NCI-H345 treated with DMSO at 0.1 percent for 48 hours (cell line): ENCODE data around the gene HOXC11.

Experiments used
- DNase-seq: peaks from one replicate; lab custom pipeline; 2025; ENCODE audit not compliant: unreplicated experiment; lab: John Stamatoyannopoulos, UW

HOXC11 gene

DNA sequence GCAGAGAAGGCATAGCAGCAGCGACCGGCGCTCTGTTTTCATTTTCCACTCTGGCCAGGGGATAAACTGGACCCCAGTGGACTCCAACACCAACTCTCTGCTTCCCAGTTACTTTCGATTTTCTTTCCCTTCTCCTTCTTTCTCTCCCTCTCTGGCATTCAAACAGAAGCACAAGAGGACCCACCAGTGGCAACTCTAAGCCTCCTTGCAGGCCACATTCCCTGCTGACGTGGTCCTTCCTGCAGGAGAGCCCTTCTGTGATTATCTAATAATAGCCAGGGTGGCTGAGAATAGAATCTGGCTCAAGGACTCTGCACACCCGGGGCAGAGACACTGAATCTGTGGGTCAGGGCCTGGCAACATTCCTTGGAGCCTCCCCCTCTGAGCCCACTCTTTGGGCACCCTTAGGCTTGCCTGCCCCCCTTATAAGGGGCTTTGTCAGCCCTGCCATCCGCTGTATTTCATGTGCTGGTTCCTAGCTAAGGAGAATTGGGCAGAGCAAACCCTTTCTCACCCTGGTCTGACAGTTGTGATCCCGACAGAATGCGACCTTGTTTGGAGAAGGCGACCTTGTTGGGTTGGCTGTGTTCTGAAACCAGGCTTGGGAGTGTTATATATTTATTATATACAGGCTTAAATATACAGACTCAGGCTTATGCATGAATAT is 47.1 kb downstream of the HOXC11 start:
- no peak for DNase-seq

DNA sequence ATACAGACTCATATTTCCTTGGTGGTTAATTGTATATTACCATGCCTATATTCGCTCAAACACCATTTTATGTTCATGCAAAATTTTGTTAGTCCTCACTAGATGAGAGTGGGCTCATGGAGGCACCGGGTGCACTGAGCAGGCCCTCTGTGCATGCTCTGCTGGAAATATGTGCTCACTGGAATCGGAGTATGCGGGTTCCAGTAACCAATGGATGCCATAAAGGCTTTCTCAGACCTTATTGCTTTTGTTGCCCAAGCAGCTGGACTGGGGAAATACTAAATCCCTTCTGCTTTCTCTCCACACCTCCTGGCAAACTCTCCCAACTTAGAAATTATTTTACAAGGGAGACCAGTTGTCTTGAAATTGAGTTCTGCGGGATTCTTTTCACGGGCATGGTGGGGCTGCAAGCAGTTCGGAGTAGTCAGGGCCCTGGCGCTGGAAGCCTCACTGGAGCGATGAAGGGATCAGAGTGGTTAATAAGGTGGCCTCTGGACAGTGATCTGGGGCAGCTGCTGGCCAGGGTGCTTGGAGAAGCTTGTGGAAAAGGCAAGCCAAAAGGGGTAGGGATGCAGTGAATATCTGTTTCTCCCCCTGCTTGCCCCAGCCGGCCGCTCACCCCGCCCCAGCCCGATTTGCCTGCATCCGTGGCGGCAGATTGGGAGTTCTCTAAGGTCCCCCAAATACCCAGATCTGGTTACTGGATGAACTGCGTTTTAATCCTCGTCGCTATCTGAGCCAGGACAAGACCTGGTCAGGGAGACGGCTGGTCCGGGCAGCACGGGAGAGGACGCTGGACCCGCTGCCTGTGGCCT is 47.9 kb downstream of the HOXC11 start:
- DNase-seq, result no peak

DNA sequence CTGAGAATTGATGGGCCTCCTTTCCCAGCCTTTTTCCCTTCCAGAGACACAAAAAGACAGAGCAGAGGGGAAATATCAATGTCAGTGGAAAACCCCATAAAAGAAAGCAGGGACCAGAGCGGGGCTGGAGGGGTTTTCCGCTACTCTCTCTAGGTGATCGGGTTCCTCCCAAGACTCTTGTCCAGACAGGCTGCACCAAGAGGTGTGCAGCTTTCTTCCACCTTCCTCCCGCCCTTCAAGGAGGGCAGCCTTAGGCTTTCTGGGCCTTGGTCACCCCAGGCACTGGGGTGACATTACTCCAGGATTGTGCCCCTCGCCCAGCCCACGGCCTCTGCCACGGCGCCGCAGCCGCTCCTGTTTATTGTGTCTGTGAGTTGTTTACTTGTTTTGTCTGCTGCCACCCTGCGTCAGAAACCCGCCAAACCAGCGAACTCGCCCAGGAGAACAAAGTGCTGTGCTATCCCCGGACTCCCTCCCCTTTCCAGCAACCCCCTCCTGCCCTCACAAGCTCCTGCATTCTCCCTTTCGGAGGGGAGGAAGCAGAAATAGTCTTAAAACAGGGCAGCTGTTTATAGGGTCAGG is 48.6 kb downstream of the HOXC11 start:
- DNase-seq, result no peak

DNA sequence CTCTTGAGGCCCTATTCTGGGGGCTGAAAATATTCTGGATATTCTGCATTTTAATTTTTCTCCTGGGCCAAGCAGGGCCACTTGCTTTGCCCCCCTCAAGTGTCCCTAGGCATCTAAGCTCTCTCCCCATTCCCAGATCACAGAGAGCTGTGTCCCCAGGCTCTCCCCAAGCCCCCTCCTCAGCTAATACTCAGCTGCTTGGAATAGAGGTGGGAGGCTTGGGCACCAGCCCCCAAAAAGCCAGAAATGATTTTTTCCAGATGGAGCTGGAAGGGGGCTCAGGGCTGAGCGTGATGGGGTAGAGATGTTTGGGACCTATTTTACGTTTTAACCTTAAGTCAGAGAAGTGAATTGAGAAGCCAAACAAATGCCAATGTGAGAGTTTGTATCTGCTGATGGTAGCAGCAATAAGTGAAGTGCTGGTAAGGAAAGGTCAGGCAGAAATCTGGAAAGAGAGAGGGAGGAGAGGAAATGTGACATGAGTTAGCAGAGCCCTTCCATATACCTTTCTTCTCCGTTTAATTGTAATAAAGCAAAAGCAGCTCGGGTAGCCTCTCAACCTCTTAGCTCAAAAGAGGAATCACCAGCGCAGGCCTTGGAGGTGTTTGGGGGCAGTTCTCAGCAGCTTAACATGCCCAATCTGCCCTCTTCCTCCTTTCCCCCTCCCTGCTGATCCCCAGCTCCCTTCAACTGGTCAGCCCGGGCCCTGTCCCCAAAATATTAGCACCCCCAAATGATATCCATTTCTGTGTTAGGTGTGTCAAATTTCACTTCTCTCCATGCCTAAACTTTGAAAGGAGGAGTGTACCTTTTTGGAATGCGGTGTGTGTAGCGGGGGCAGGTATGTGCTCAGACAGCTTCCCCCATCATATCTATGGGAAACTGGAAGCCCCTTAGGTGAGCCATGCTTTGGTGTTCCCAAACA is 50.3 kb downstream of the HOXC11 start:
- DNase-seq, result no peak

DNA sequence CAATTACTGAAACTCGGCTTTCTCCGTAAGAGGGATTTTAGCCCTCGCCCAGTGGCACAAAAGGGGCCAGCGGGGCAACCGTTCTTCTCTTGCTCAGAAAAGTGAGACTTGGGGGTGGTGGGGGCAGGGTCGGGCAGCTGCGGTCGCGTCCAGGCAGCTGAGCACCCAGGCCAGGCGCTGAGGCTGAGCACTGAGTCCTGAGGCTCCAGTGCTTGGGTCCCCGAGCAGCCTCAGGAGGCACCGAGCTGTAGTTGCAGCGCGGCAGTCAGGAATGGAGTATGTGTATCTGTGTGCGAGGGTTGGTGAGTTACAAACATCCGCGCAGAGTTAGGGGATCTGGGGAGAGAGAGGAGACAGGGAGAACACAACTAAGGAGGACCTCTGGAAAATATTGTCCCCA is 51.2 kb downstream of the HOXC11 start:
- DNase-seq, result no peak

DNA sequence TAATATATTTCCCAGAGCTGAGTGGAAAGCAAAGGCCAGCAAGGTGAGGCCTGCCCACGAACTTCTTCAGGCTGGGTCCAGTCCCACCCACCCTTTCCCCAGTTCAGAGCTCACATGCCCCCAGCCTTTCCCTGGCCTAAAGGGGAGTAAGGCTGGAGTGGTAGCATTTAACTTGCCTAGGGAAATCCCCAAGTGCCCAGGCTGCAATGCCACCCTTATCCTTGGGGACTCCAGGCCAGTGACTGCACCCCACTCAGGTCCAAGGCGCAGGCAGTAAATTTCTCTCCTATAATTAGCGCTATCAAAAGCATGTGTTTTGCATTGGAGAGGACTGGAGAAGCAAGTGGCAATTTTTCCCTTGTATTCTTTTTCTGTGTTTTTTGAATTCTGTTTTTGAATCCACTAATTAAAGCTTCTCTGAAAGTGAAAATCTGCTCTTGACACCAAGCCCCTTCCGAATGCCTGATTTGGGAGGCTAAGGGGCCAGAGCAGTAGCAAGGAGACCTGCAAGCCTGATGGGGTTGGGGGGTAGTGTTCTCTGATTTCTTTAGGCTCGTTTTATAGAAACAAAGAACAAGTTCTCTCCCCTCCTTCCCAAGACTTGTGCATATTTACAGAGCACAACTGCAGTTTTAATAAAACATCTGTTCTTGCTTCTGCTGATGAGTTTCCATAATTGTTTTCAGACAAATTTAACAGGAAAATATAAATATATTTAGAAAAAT is 51.8 kb downstream of the HOXC11 start:
- no peak for DNase-seq

DNA sequence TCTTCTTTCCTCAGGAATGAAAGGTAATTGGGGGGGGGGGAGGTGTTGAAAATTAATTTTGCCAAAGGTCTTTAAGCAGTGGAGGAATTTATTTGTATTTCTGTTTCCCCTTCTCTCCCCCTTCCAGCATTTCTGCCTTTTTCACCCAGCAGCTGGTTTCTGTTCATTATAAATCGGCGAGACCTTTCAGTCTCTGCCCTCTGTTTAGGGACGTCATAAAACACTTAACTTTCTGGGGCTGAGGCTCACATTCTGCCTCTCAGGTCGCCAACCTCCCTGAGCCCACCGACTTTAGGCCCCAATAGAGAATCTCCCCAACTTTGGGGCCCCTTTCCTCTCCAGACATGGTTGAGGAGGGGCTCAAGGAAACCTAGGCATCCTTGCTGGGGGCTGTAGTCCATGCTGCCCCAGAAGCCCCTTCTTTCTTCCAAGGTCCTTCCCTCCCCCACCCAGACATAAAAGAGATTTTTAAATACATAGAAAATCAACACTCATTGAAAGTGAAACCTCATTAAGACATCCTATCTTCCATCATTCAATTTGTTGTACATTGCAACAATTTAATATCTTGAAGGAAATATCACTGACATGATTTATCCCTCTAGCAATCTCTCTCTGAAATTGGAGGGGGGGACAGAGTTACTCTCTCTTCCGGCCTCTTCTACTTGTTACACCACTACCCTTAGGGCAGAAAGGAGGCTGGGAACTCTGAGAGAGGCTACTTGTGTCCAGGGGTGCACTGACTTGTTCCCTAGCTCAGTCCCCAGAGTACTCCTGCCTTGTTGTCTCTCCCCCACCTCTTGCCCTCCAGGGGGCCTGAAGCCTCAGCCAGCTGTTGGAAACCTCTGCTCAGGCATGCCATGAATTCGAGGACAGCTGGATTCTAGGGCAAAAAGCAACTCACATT is 52.8 kb downstream of the HOXC11 start:
- no peak for DNase-seq

DNA sequence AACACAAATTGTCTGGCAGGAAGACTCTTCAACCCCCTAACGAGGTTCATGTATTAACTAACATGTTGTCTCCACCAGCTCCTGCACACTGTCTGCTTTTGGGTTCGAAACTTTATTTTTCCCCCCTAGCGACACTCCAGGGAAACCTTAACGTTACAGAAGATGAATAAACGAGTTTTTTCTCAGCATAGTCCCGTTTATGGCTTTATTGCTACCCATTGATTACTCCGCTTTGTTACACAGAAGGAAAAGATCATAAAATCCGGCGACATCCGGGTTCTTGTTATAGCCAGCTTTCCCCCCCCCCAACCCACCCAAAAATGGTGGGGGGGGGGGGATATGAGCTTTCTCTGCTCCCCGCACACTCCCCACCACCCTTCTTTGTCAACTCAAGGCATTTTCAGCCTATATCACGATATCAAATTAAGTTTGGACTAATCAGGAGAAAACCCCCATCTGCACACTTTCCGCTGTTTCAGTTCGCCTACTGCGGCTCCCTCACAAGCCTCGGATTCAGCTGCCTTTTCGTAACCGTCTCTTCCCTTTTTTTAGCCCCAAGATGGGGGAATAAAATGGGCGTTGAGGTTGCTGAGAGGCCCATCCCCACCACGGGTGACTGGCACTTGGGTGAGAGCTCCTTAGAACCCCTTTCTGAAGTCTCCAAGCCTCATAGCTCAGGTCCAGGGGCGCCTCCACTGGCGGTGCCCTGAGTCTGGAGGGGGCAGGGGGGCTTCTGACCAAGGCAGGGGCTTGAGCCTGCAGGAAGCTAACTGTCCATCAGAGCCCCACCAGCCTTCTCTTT is 53.9 kb downstream of the HOXC11 start:
- DNase-seq, result no peak
